K562 (cell line): ENCODE measurements around the gene LMCD1. TPM values are rescaled to one million over a fixed set of nuclear protein-coding genes. Genes with fewer than 3 reads are reported as not detected.

ENCODE experiments used
- ATAC-seq: fragments of 200-7000 bp; cut with Tn5 transposase; 3 replicates; pipeline ENCODE4 v1.9.1; 2020; ENCODE audit warnings: moderate library complexity
- BruUV-seq: library from RNA; stranded (reverse); fragments of 400-500 nt; replicated peaks from 2 replicates; lab custom pipeline; 2021; lab: Mats Ljungman, UMichigan
- CTCF ChIA-PET: fragments of 300-600 bp; formaldehyde crosslinking; extraction: SDS; loops from one replicate; lab custom pipeline; 2021; ENCODE audit warnings: low intra/inter-chr PET ratio; lab: Yijun Ruan, JAX
- POLR2A ChIA-PET: fragments of 300-600, 350-650 bp; sonication (Branson Sonifier 250); formaldehyde crosslinking; extraction: SDS; loops from one replicate; lab custom pipeline; 2021; ENCODE audit warnings: antibody characterized with exemption, inconsistent platforms; lab: Yijun Ruan, JAX
- DNase-seq, 4 experiments: peaks; one replicate each; pipeline versions ENCODE4 v3.0.0 to v3.0.0-alpha.2; 2011 to 2018; ENCODE audit warnings: low spot score in 3 of 4, mixed read lengths in 3 of 4; ENCODE audit errors: extremely low read depth in 1 of 4
- FAIRE-seq: peaks from 2 replicates; lab custom pipeline; 2011; peaks lifted over from hg19 to GRCh38; lab: Jason Lieb, UNC
- H2AFZ ChIP-seq: 2 replicates; pipeline ENCODE4 v1.6.0; 2011; ENCODE audit warnings: low read depth, low read length, control low read depth, inconsistent platforms
- H3K27ac ChIP-seq: fragments of 200-600 bp; 3 replicates; pipeline ENCODE4 v1.8.0; 2011; ENCODE audit warnings: low read depth, mild to moderate bottlenecking, control low read depth, inconsistent platforms, low read length, moderate library complexity, mixed read lengths; ENCODE audit errors: extremely low read depth
- H3K27me3 ChIP-seq, 2 experiments: fragments of 300-600 bp in 1 of 2; 2 replicates in 1 of 2; 3 replicates in 1 of 2; pipeline versions ENCODE4 v1.6.0 to v1.8.0; 2011; ENCODE audit warnings: inconsistent platforms in 2 of 2, low read length in 2 of 2, mild to moderate bottlenecking in 1 of 2, mixed read lengths in 1 of 2, moderate library complexity in 1 of 2; ENCODE audit not compliant: control insufficient read depth in 2 of 2, insufficient read depth in 2 of 2
- H3K36me3 ChIP-seq: fragments of 300-600 bp; 3 replicates; pipeline ENCODE4 v1.8.0; 2011; ENCODE audit warnings: mild to moderate bottlenecking, low read length, inconsistent platforms; ENCODE audit not compliant: control insufficient read depth, insufficient read depth
- H3K4me1 ChIP-seq, 2 experiments: fragments of 200-600 bp in 1 of 2; replicated peaks in 1 of 2; 2 replicates in 1 of 2; 3 replicates in 1 of 2; pipeline versions ENCODE4 v1.5.1 to v1.8.0; 2011; ENCODE audit warnings: inconsistent platforms in 2 of 2, low read length in 2 of 2, mild to moderate bottlenecking in 1 of 2, mixed read lengths in 1 of 2, moderate library complexity in 1 of 2; ENCODE audit not compliant: control insufficient read depth in 2 of 2, insufficient read depth in 2 of 2
- H3K4me2 ChIP-seq: 2 replicates; pipeline ENCODE4 v1.6.1; 2011; ENCODE audit warnings: low read length, control low read depth, inconsistent platforms, mixed read lengths; ENCODE audit not compliant: insufficient read depth
- H3K4me3 ChIP-seq: fragments of 200-600 bp; sonication (generic), shearing (Covaris generic); 2 replicates; pipeline ENCODE4 v1.5.1; 2016; ENCODE audit warnings: control low read depth, inconsistent platforms
- H3K79me2 ChIP-seq: fragments of 200-600 bp; 3 replicates; pipeline ENCODE4 v1.8.0; 2011; ENCODE audit warnings: low read length, inconsistent platforms; ENCODE audit not compliant: control insufficient read depth, insufficient read depth
- H3K9ac ChIP-seq, 2 experiments: 2 replicates each; pipeline versions ENCODE4 v1.6.0 to v1.6.1; 2011; ENCODE audit warnings: low read depth in 2 of 2, low read length in 2 of 2, control low read depth in 1 of 2, inconsistent platforms in 1 of 2, mild to moderate bottlenecking in 1 of 2, mixed read lengths in 1 of 2; ENCODE audit not compliant: insufficient read depth in 1 of 2
- H3K9me1 ChIP-seq: one replicate; pipeline ENCODE4 v1.6.0; 2011; ENCODE audit warnings: inconsistent platforms, mild to moderate bottlenecking, low read length, moderate library complexity; ENCODE audit not compliant: control insufficient read depth, insufficient read depth
- H3K9me3 ChIP-seq: replicated peaks from 2 replicates; pipeline ENCODE4 v1.5.1; 2011; ENCODE audit warnings: low read depth, low read length, inconsistent platforms; ENCODE audit not compliant: control insufficient read depth, insufficient read depth
- H4K20me1 ChIP-seq: replicated peaks from 2 replicates; pipeline ENCODE4 v1.6.1; 2011; ENCODE audit warnings: low read length, inconsistent platforms, mixed read lengths; ENCODE audit not compliant: control insufficient read depth, insufficient read depth
- ARID1B ChIP-seq: fragments of 450-650 bp; IDR thresholded peaks from 2 replicates; pipeline ENCODE4 v1.6.1; 2016; ENCODE audit warnings: antibody characterized with exemption, mild to moderate bottlenecking, inconsistent platforms
- ARID3B ChIP-seq: fragments of 250-450 bp; sonication (Bioruptor Pico); IDR thresholded peaks from 2 replicates; pipeline ENCODE4 v1.4.0; 2020; ENCODE audit warnings: borderline replicate concordance
- ATF6 ChIP-seq: sonication (generic); formaldehyde crosslinking; IDR thresholded peaks from 2 replicates; pipeline ENCODE4 v1.4.0; 2020; ENCODE audit warnings: mild to moderate bottlenecking, missing genetic modification reagents
- ETV5 ChIP-seq: sonication (generic); formaldehyde crosslinking; IDR thresholded peaks from 2 replicates; pipeline ENCODE4 v1.4.0; 2020; ENCODE audit warnings: low read depth, mild to moderate bottlenecking, missing genetic modification reagents
- KDM2B ChIP-seq: fragments of 250-450 bp; sonication (Bioruptor Pico); IDR thresholded peaks from 2 replicates; pipeline ENCODE4 v1.8.0; 2021; ENCODE audit warnings: mild to moderate bottlenecking, moderate library complexity
- NONO ChIP-seq, 2 experiments: fragments of 200-400 bp in 1 of 2; fragments of 450-650 bp in 1 of 2; formaldehyde crosslinking in 1 of 2; IDR thresholded peaks; 2 replicates each; pipeline ENCODE4 v1.6.1; 2017; ENCODE audit warnings: low read depth in 2 of 2, mild to moderate bottlenecking in 2 of 2, moderate library complexity in 2 of 2, low read length in 1 of 2
- SIRT6 ChIP-seq: IDR thresholded peaks from one replicate; pipeline ENCODE4 v1.6.1; 2012; ENCODE audit warnings: low read depth, mild to moderate bottlenecking, control low read depth, inconsistent platforms, low read length, moderate library complexity
- SIX5 ChIP-seq, 2 experiments: IDR thresholded peaks; 2 replicates each; pipeline ENCODE4 v1.6.1; 2011; ENCODE audit warnings: low read length in 2 of 2, borderline replicate concordance in 1 of 2, low read depth in 1 of 2, mild to moderate bottlenecking in 1 of 2, moderate library complexity in 1 of 2; ENCODE audit not compliant: insufficient read depth in 1 of 2
- STAT6 ChIP-seq: sonication (generic); formaldehyde crosslinking; IDR thresholded peaks from 2 replicates; pipeline ENCODE4 v1.8.1; 2023; ENCODE audit warnings: mild to moderate bottlenecking, missing genetic modification reagents
- XRCC3 ChIP-seq: fragments of 450-650 bp; IDR thresholded peaks from 2 replicates; pipeline ENCODE4 v1.6.1; 2017; ENCODE audit warnings: mild to moderate bottlenecking, moderate library complexity
- ZNF398 ChIP-seq: fragments of 250-450 bp; sonication (Bioruptor Pico); IDR thresholded peaks from 2 replicates; pipeline ENCODE4 v1.8.0; 2021; ENCODE audit warnings: moderate library complexity, mild to moderate bottlenecking, inconsistent platforms
- ZNF644 ChIP-seq: fragments of 200-800 bp; sonication (Bioruptor generic); IDR thresholded peaks from 2 replicates; pipeline ENCODE4 v1.6.1; 2016; ENCODE audit warnings: low read depth, missing genetic modification characterization, missing compliant biosample characterization
- WGBS: fragments of 100-300 bp; shearing (Covaris generic); methylation state at CpG from one replicate; pipeline ENCODE4 v1.1.6; 2016; ENCODE audit warnings: low coverage, mixed read lengths; ENCODE audit not compliant: insufficient coverage; ENCODE audit errors: missing lambda C conversion rate; 5-methylcytosine and 5-hydroxymethylcytosine counted together
- in situ Hi-C: fragments of 300-500 bp; cut with MboI; formaldehyde crosslinking; loops from 4 replicates; pipeline ENCODE4 v1.15.0; 2018; ENCODE audit warnings: inconsistent platforms, mixed read lengths
- intact Hi-C: fragments of 100-400 bp; cut with micrococcal nuclease; formaldehyde crosslinking; loops from 2 replicates; pipeline ENCODE4 v1.14.2; 2022
- polyA plus RNA-seq, 8 experiments: library from polyadenylated mRNA; depleted of rRNA in 4 of 8; stranded (reverse) in 5 of 8; unstranded in 3 of 8; fragments of >200 nt; fragmentation: Nextera tagmentation in 2 of 8; fragmentation: Illumina TruSeq in 1 of 8; extraction: Ambion mirVana in 2 of 8; extraction: Trizol in 1 of 8; gene quantifications; 2 replicates each; pipeline versions ENCODE4 v1.2.1 to v1.2.3, GENCODE V29; 2011 to 2014; ENCODE audit warnings: inconsistent platforms in 1 of 8, missing spikeins in 1 of 8
- total RNA-seq, 7 experiments: library from RNA; depleted of rRNA in 6 of 7; stranded (reverse); fragments of >200 nt in 6 of 7; fragmentation: Illumina TruSeq in 2 of 7; extraction: Trizol in 2 of 7; gene quantifications; 2 replicates each; pipeline versions ENCODE4 v1.2.1 to v1.2.3, GENCODE V29; 2011 to 2021; ENCODE audit warnings: low replicate concordance in 1 of 7

Gene LMCD1
- total and polyA plus RNA-seq, 9 of the 15 experiments (the other 6 are each of a cell fraction or from before 2014, with no cell fraction given) = 0.60 TPM; not detected in 8

- no peak for FAIRE-seq
- ChIA-PET CTCF (no interaction called here), POLR2A (no interaction called here)
- Histone ChIP-seq H4K20me1 (no peaks in the 10 kb centered on the region), H3K27ac (no peak overlapping the region), H3K9me3 (no peaks in the 10 kb centered on the region), H3K4me1 (no peaks in the 10 kb centered on the region), H3K4me2 (no peak overlapping the region), H3K36me3 (no peaks in the 10 kb centered on the region), H2AFZ (no peak overlapping the region), H3K27me3 (0 out of 5 replicates have a peak, but pooled peaks cover 0 to 7% of the 10 kb centered on the region in 2 experiments), H3K9ac (no peak overlapping the region), H3K9me1 (no peaks in the 10 kb centered on the region), H3K4me3 (no peak overlapping the region), H3K79me2 (no peaks in the 10 kb centered on the region)
- no peak for ATAC-seq
- intact Hi-C loops = no loop called here
- in situ Hi-C loops = no loop called here
- no TSS peak for BruUV-seq
- no peak for DNase-seq
- 0% methylated on average over 2 of the region's 2 CpGs for WGBS
- no peak for TF ChIP-seq NONO (IDR thresholded peaks at IDR 0.05; ENCODE audit: low read depth in 2 of 2, low read length in 1 of 2)
- no peak for TF ChIP-seq ARID1B
- TF ChIP-seq ETV5 = no peak
- no peak for TF ChIP-seq ARID3B (CRISPR knock-in tag)
- no peak for TF ChIP-seq SIRT6
- TF ChIP-seq ZNF398 (CRISPR knock-in tag) = no peak
- no peak for TF ChIP-seq ATF6 (CRISPR knock-in tag)
- no peak for TF ChIP-seq XRCC3
- no peak for TF ChIP-seq ZNF644 (tag)
- TF ChIP-seq SIX5 (IDR thresholded peaks at IDR 0.05; ENCODE audit: borderline replicate concordance in 1 of 2, insufficient read depth in 1 of 2, low read depth in 1 of 2, low read length in 2 of 2) = no peak
- TF ChIP-seq STAT6 = no peak
- TF ChIP-seq KDM2B (CRISPR knock-in tag) = no peak
These were observed 12.3 kb upstream of the LMCD1 start for GRCh38 chr3:8489278-8489792.
